CD4-positive, alpha-beta memory T cell (primary cell): Measurements from ENCODE around the gene ETNPPL. TPM values are rescaled to one million over a fixed set of nuclear protein-coding genes. Genes with fewer than 3 reads are reported as not detected.
A peak's percentile ranks its signal among the peaks of the same experiment; 100 is the strongest.

Experiments used
- CTCF ChIA-PET: fragments of 350-600 bp; sonication (Branson Sonifier 250); formaldehyde crosslinking; loops from one replicate; lab custom pipeline; 2021; ENCODE audit warnings: inconsistent platforms; ENCODE audit not compliant: partially characterized antibody; lab: Charles Lee
- POLR2A ChIA-PET: fragments of 350-600 bp; sonication (Branson Sonifier 250); formaldehyde crosslinking; loops from one replicate; lab custom pipeline; 2021; ENCODE audit not compliant: partially characterized antibody; lab: Charles Lee
- DNase-seq, 5 donors: peaks; one replicate each; pipeline versions ENCODE4 v3.0.0 to v3.0.0-alpha.2; 2020 to 2022; ENCODE audit warnings: mixed read lengths in 1 of 5
- H3K27ac ChIP-seq: one replicate; pipeline ENCODE4 v1.7.0; 2013; ENCODE audit warnings: low read depth, low read length
- H3K27me3 ChIP-seq: 2 replicates; pipeline ENCODE4 v1.7.0; 2013; ENCODE audit warnings: mild to moderate bottlenecking, low read length, moderate library complexity; ENCODE audit not compliant: insufficient read depth
- H3K36me3 ChIP-seq: 2 replicates; pipeline ENCODE4 v1.7.0; 2013; ENCODE audit warnings: mild to moderate bottlenecking, low read length, moderate library complexity; ENCODE audit not compliant: insufficient read depth
- H3K4me1 ChIP-seq: 2 replicates; pipeline ENCODE4 v1.7.0; 2013; ENCODE audit warnings: mild to moderate bottlenecking, low read length, moderate library complexity; ENCODE audit not compliant: insufficient read depth
- H3K4me3 ChIP-seq, 2 donors: one replicate each; pipeline ENCODE4 v1.7.0; 2013; ENCODE audit warnings: low read length in 2 of 2, mild to moderate bottlenecking in 1 of 2
- H3K9me3 ChIP-seq, 2 donors: one replicate each; pipeline ENCODE4 v1.7.0; 2013; ENCODE audit warnings: low read length in 2 of 2, control low read depth in 1 of 2; ENCODE audit not compliant: control insufficient read depth in 1 of 2
- H3K27ac Mint-ChIP-seq, 7 donors: one replicate each; pipeline ENCODE4 v1.8.0; 2020 to 2021; ENCODE audit warnings: mixed read lengths in 7 of 7, mild to moderate bottlenecking in 6 of 7, inconsistent platforms in 3 of 7, moderate library complexity in 3 of 7
- H3K27me3 Mint-ChIP-seq, 2 donors: one replicate each; pipeline ENCODE4 v1.8.0; 2020 to 2021; ENCODE audit warnings: mixed read lengths in 2 of 2
- H3K36me3 Mint-ChIP-seq, 2 donors: one replicate each; pipeline ENCODE4 v1.8.0; 2020 to 2021; ENCODE audit warnings: mixed read lengths in 2 of 2, inconsistent platforms in 1 of 2, mild to moderate bottlenecking in 1 of 2
- H3K4me1 Mint-ChIP-seq, 4 donors: one replicate each; pipeline ENCODE4 v1.8.0; 2020 to 2021; ENCODE audit warnings: mixed read lengths in 4 of 4, mild to moderate bottlenecking in 1 of 4
- H3K4me3 Mint-ChIP-seq, 8 donors: one replicate each; pipeline ENCODE4 v1.8.0; 2020 to 2021; ENCODE audit warnings: mixed read lengths in 8 of 8, mild to moderate bottlenecking in 7 of 8, moderate library complexity in 6 of 8, inconsistent platforms in 3 of 8
- H3K9me3 Mint-ChIP-seq, 8 donors: one replicate each; pipeline ENCODE4 v1.8.0; 2020 to 2021; ENCODE audit warnings: mixed read lengths in 8 of 8, mild to moderate bottlenecking in 5 of 8, inconsistent platforms in 3 of 8, moderate library complexity in 1 of 8
- intact Hi-C: fragments of 100-400 bp; cut with micrococcal nuclease; formaldehyde crosslinking; loops from one replicate; pipeline ENCODE4 v1.15.1; 2023
- polyA plus RNA-seq, 2 donors: library from polyadenylated mRNA; unstranded; fragments of 300-500 nt; fragmentation: Illumina TruSeq; gene quantifications; one replicate each; pipeline ENCODE4 v1.2.3, GENCODE V29; 2021
- total RNA-seq, 2 experiments: library from RNA; stranded (reverse); gene quantifications; one replicate each; pipeline ENCODE4 v1.2.3, GENCODE V29; 2021

ETNPPL gene
- total and polyA plus RNA-seq, 4 experiments from 2014 or later: not detected

- H3K9me3 Mint-ChIP-seq: no peaks in the 10 kb centered on the region
- H3K4me3 Mint-ChIP-seq: no peak overlapping the region
Observed at GRCh38 chr4:108742451-108743420, 20.1 kb downstream of the ETNPPL start.

GRCh38 chr4:108738003-108738706 is 24.7 kb downstream of the ETNPPL start:
- Histone ChIP-seq H3K27ac (no peak overlapping the region), H3K4me3 (no peak overlapping the region), H3K9me3 (no peaks in the 10 kb centered on the region), H3K4me1 (no peaks in the 10 kb centered on the region), H3K27me3 (no peaks in the 10 kb centered on the region), H3K36me3 (no peaks in the 10 kb centered on the region)
- ChIA-PET CTCF (no interaction called here), POLR2A (no interaction called here)
- Mint-ChIP-seq H3K27me3 (peaks cover 10 to 11% of the 10 kb centered on the region in 2 donors), H3K27ac (no peak overlapping the region), H3K4me1 (peaks cover 0 to 5% (median 0%) of the 10 kb centered on the region in 4 donors), H3K36me3 (no peaks in the 10 kb centered on the region), H3K9me3 (no peaks in the 10 kb centered on the region), H3K4me3 (no peak overlapping the region)
- intact Hi-C loops: no loop called here
- DNase-seq: no peak

More at GRCh38 chr4:108742451-108743420, 20.1 kb downstream of the ETNPPL start:
- Mint-ChIP-seq H3K36me3 (no peaks in the 10 kb centered on the region), H3K27me3 (peaks cover 6 to 7% of the 10 kb centered on the region in 2 donors), H3K4me1 (peaks cover 0 to 10% (median 4%) of the 10 kb centered on the region in 4 donors), H3K27ac (peak overlapping the region in 1 of 7 donors; percentile 68)
- no peak for DNase-seq
- Histone ChIP-seq H3K27me3 (no peaks in the 10 kb centered on the region), H3K4me3 (no peak overlapping the region), H3K9me3 (no peaks in the 10 kb centered on the region), H3K27ac (no peak overlapping the region), H3K36me3 (no peaks in the 10 kb centered on the region), H3K4me1 (no peaks in the 10 kb centered on the region)
- ChIA-PET POLR2A (no interaction called here), CTCF (interaction anchor here (0.9 kb wide), 1 partner anchor 729 kb away, joined by 3 read pairs; no protein-coding TSS in a partner anchor)
- intact Hi-C loops: no loop called here

- Histone ChIP-seq H3K27ac (no peak overlapping the region), H3K36me3 (no peaks in the 10 kb centered on the region), H3K27me3 (no peaks in the 10 kb centered on the region), H3K4me3 (no peak overlapping the region), H3K4me1 (no peaks in the 10 kb centered on the region), H3K9me3 (no peaks in the 10 kb centered on the region)
- Mint-ChIP-seq H3K36me3 (peaks cover 0 to 3% of the 10 kb centered on the region in 2 donors), H3K4me3 (no peak overlapping the region), H3K9me3 (peaks cover 0 to 16% (median 12%) of the 10 kb centered on the region in 8 donors), H3K4me1 (no peaks in the 10 kb centered on the region), H3K27ac (no peak overlapping the region), H3K27me3 (peaks cover 4 to 10% of the 10 kb centered on the region in 2 donors)
- intact Hi-C loops: no loop called here
- POLR2A ChIA-PET: no interaction called here
- no peak for DNase-seq
- CTCF ChIA-PET: no interaction called here
Observed at GRCh38 chr4:108731006-108731405, 31.8 kb downstream of the ETNPPL start.

GRCh38 chr4:108730579-108730978 is 32.3 kb downstream of the ETNPPL start:
- intact Hi-C loops: no loop called here
- DNase-seq: no peak
- no peak overlapping the region for H3K4me3 ChIP-seq
- Mint-ChIP-seq H3K4me3 (no peak overlapping the region), H3K4me1 (no peaks in the 10 kb centered on the region), H3K27ac (no peak overlapping the region), H3K9me3 (peaks cover 0 to 20% (median 12%) of the 10 kb centered on the region in 8 donors), H3K36me3 (peaks cover 0 to 3% of the 10 kb centered on the region in 2 donors), H3K27me3 (peaks cover 3 to 10% of the 10 kb centered on the region in 2 donors)
- H3K27me3 ChIP-seq: no peaks in the 10 kb centered on the region
- no peaks in the 10 kb centered on the region for H3K9me3 ChIP-seq
- POLR2A ChIA-PET: no interaction called here
- CTCF ChIA-PET: no interaction called here
- H3K4me1 ChIP-seq: no peaks in the 10 kb centered on the region
- no peak overlapping the region for H3K27ac ChIP-seq
- H3K36me3 ChIP-seq: no peaks in the 10 kb centered on the region

- peaks cover under 1 to 5% of the 10 kb centered on the region in 2 donors for H3K36me3 Mint-ChIP-seq
- CTCF ChIA-PET: no interaction called here
- H3K4me3 Mint-ChIP-seq: no peak overlapping the region
- H3K36me3 ChIP-seq: no peaks in the 10 kb centered on the region
- POLR2A ChIA-PET: no interaction called here
- no peaks in the 10 kb centered on the region for H3K9me3 ChIP-seq
- H3K27me3 Mint-ChIP-seq: peaks cover 3 to 10% of the 10 kb centered on the region in 2 donors
- no peaks in the 10 kb centered on the region for H3K4me1 ChIP-seq
- intact Hi-C loops: no loop called here
- no peak for DNase-seq
- H3K27ac Mint-ChIP-seq: no peak overlapping the region
- no peak overlapping the region for H3K4me3 ChIP-seq
- H3K27me3 ChIP-seq: no peaks in the 10 kb centered on the region
- no peak overlapping the region for H3K27ac ChIP-seq
- peaks cover 0 to 27% (median 14%) of the 10 kb centered on the region in 8 donors for H3K9me3 Mint-ChIP-seq
- H3K4me1 Mint-ChIP-seq: no peaks in the 10 kb centered on the region
Observed at GRCh38 chr4:108729731-108730130, 33.1 kb downstream of the ETNPPL start.

- POLR2A ChIA-PET: no interaction called here
- no peak for DNase-seq
- Mint-ChIP-seq H3K36me3 (peaks cover 4 to 7% of the 10 kb centered on the region in 2 donors), H3K4me3 (no peak overlapping the region), H3K9me3 (peaks cover 0 to 30% (median 17%) of the 10 kb centered on the region in 8 donors), H3K27ac (no peak overlapping the region), H3K4me1 (no peaks in the 10 kb centered on the region), H3K27me3 (peaks cover 2 to 3% of the 10 kb centered on the region in 2 donors)
- H3K27me3 ChIP-seq: no peaks in the 10 kb centered on the region
- H3K36me3 ChIP-seq: no peaks in the 10 kb centered on the region
- no peak overlapping the region for H3K4me3 ChIP-seq
- H3K27ac ChIP-seq: no peak overlapping the region
- H3K9me3 ChIP-seq: no peaks in the 10 kb centered on the region
- no peaks in the 10 kb centered on the region for H3K4me1 ChIP-seq
- intact Hi-C loops: no loop called here
- CTCF ChIA-PET: no interaction called here
Observed at GRCh38 chr4:108725457-108725856, 37.4 kb downstream of the ETNPPL start.

GRCh38 chr4:108717386-108717785 is 45.5 kb downstream of the ETNPPL start:
- H3K9me3 Mint-ChIP-seq: no peaks in the 10 kb centered on the region
- no peak overlapping the region for H3K4me3 Mint-ChIP-seq
- H3K4me1 ChIP-seq: no peaks in the 10 kb centered on the region
- ChIA-PET CTCF (no interaction called here), POLR2A (no interaction called here)
- no peaks in the 10 kb centered on the region for H3K9me3 ChIP-seq
- H3K4me3 ChIP-seq: no peak overlapping the region
- no peaks in the 10 kb centered on the region for H3K36me3 Mint-ChIP-seq
- no peak overlapping the region for H3K27ac Mint-ChIP-seq
- intact Hi-C loops: no loop called here
- peaks cover 0 to 1% (median 0%) of the 10 kb centered on the region in 4 donors for H3K4me1 Mint-ChIP-seq
- H3K27me3 ChIP-seq: no peaks in the 10 kb centered on the region
- H3K36me3 ChIP-seq: no peaks in the 10 kb centered on the region
- peaks cover 5 to 8% of the 10 kb centered on the region in 2 donors for H3K27me3 Mint-ChIP-seq
- no peak for DNase-seq
- no peak overlapping the region for H3K27ac ChIP-seq
